Upper lobe of left lung (tissue), 6 donors: Measurements from ENCODE around the gene ZNF652. TPM values are rescaled to one million over a fixed set of nuclear protein-coding genes. Genes with fewer than 3 reads are reported as not detected.
"Not testable (repeated sequence)": the region's sequence is repeated elsewhere in the genome, so short reads cannot be mapped to it uniquely, and the experiment has no call there.

Experiments
- ATAC-seq, 2 donors: fragments of 200-7000 bp; cut with Tn5 transposase; one replicate each; pipeline ENCODE4 v1.9.1; 2022; ENCODE audit warnings: mild to moderate bottlenecking in 2 of 2, moderate library complexity in 2 of 2; ENCODE audit not compliant: low FRiP score in 2 of 2
- DNase-seq, 2 donors: peaks; one replicate each; pipeline ENCODE4 v3.0.0-alpha.2; 2019 to 2020
- H3K27ac ChIP-seq, 4 donors: fragments of 200-600 bp; sonication (generic); one replicate each; pipeline ENCODE4 v1.5.1; 2016 to 2019
- H3K27me3 ChIP-seq, 4 donors: fragments of 200-600 bp; sonication (generic); one replicate each; pipeline ENCODE4 v1.5.1; 2017 to 2019
- H3K36me3 ChIP-seq, 4 donors: fragments of 200-600 bp; sonication (generic); one replicate each; pipeline ENCODE4 v1.5.1; 2016 to 2019
- H3K4me1 ChIP-seq, 4 donors: fragments of 200-600 bp; sonication (generic); one replicate each; pipeline ENCODE4 v1.5.1; 2018 to 2019
- H3K4me3 ChIP-seq, 4 donors: fragments of 200-600 bp; sonication (generic); one replicate each; pipeline ENCODE4 v1.5.1; 2017 to 2019; ENCODE audit warnings: mild to moderate bottlenecking in 2 of 4, moderate library complexity in 1 of 4
- H3K9me3 ChIP-seq, 4 donors: fragments of 200-600 bp; sonication (generic); one replicate each; pipeline ENCODE4 v1.5.1; 2018 to 2019
- CTCF ChIP-seq, 6 experiments: fragments of 450-650 bp in 4 of 6; fragments of 200-600 bp in 2 of 6; sonication (generic) in 2 of 6; IDR thresholded peaks; one replicate each; pipeline ENCODE4 v1.5.1; 2016 to 2019; ENCODE audit warnings: antibody characterized with exemption in 6 of 6
- EP300 ChIP-seq, 4 donors: sonication (generic); formaldehyde crosslinking; IDR thresholded peaks; one replicate each; pipeline ENCODE4 v1.5.1; 2017; ENCODE audit warnings: antibody characterized with exemption in 4 of 4, control low read depth in 2 of 4
- POLR2A ChIP-seq, 4 donors: fragments of 450-650 bp; IDR thresholded peaks; one replicate each; pipeline ENCODE4 v1.5.1; 2016 to 2017; ENCODE audit warnings: antibody characterized with exemption in 4 of 4, mild to moderate bottlenecking in 2 of 4
- POLR2AphosphoS5 ChIP-seq, 2 donors: sonication (generic); formaldehyde crosslinking; IDR thresholded peaks; one replicate each; pipeline ENCODE4 v1.5.1; 2017; ENCODE audit warnings: antibody characterized with exemption in 2 of 2
- WGBS, 2 donors: methylation state at CpG; one replicate each; pipeline ENCODE4 v1.1.5; 2017 to 2018; 5-methylcytosine and 5-hydroxymethylcytosine counted together
- total RNA-seq, 6 donors: library from RNA; depleted of rRNA in 4 of 6; stranded (reverse); fragments of >200 nt in 4 of 6; gene quantifications; one replicate each; pipeline versions ENCODE4 v1.1.0 to v1.2.1, GENCODE V29; 2016 to 2021
- donor health status: DM: no; HTN: no; CAD: no; lungs with moderate emphysema.
- donor health status: DM: no; HTN: yes; CAD: no; lungs with severe emphysema.

Gene ZNF652
- total RNA-seq, 6 donors from 2014 or later = 29.4 to 69.4 (median 41.5) TPM

- Histone ChIP-seq H3K4me3 (no peak overlapping the region), H3K27ac (no peak overlapping the region), H3K9me3 (no peaks in the 10 kb centered on the region), H3K36me3 (no peaks in the 10 kb centered on the region), H3K27me3 (no peaks in the 10 kb centered on the region), H3K4me1 (no peaks in the 10 kb centered on the region)
- no peak for TF ChIP-seq POLR2A (IDR thresholded peaks at IDR 0.05)
- TF ChIP-seq POLR2AphosphoS5 (IDR thresholded peaks at IDR 0.05) = no peak
- no peak for TF ChIP-seq EP300 (IDR thresholded peaks at IDR 0.05)
- no peak for TF ChIP-seq CTCF (IDR thresholded peaks at IDR 0.05)
- WGBS, 2 donors = 87 to 98% methylated on average over 4 of the region's 4 CpGs
- no peak for DNase-seq
- no peak for ATAC-seq
These were observed 81.1 kb downstream of the ZNF652 start for GRCh38 chr17:49280918-49281317.

GRCh38 chr17:49280061-49280460, 82.0 kb downstream of the ZNF652 start:
- H3K4me3 ChIP-seq = no peak overlapping the region
- H3K27me3 ChIP-seq = no peaks in the 10 kb centered on the region
- ATAC-seq (no peak), DNase-seq (peak in 1 of 2 donors; percentile 6)
- H3K9me3 ChIP-seq = no peaks in the 10 kb centered on the region
- TF ChIP-seq POLR2AphosphoS5 (IDR thresholded peaks at IDR 0.05) = no peak
- no peak for TF ChIP-seq POLR2A (IDR thresholded peaks at IDR 0.05)
- TF ChIP-seq EP300 (IDR thresholded peaks at IDR 0.05) = no peak
- H3K4me1 ChIP-seq = no peaks in the 10 kb centered on the region
- H3K36me3 ChIP-seq = no peaks in the 10 kb centered on the region
- WGBS, 2 donors = 85 to 93% methylated on average over 5 of the region's 5 CpGs
- H3K27ac ChIP-seq = no peak overlapping the region

- not testable (repeated sequence) for H3K36me3 ChIP-seq, H3K9me3 ChIP-seq, ATAC-seq, H3K4me3 ChIP-seq, H3K27me3 ChIP-seq, H3K4me1 ChIP-seq, H3K27ac ChIP-seq
- WGBS, 2 donors = 87 to 91% methylated on average over 11 of the region's 11 CpGs
- peak in 1 of 2 donors; percentile 6 for DNase-seq
These were observed 82.6 kb downstream of the ZNF652 start for GRCh38 chr17:49279263-49280015.

GRCh38 chr17:49278076-49278475, 84.0 kb downstream of the ZNF652 start:
- no peak for TF ChIP-seq POLR2A (IDR thresholded peaks at IDR 0.05)
- TF ChIP-seq EP300 (IDR thresholded peaks at IDR 0.05) = no peak
- TF ChIP-seq CTCF (IDR thresholded peaks at IDR 0.05) = no peak
- TF ChIP-seq POLR2AphosphoS5 (IDR thresholded peaks at IDR 0.05) = no peak
- 40 to 52% methylated on average over 3 of the region's 3 CpGs for WGBS, 2 donors
- DNase-seq (peak in 1 of 2 donors; percentile 12), ATAC-seq (no peak)
- H3K36me3 ChIP-seq = no peaks in the 10 kb centered on the region
- H3K27ac ChIP-seq = no peak overlapping the region
- no peaks in the 10 kb centered on the region for H3K4me1 ChIP-seq
- no peaks in the 10 kb centered on the region for H3K27me3 ChIP-seq
- no peaks in the 10 kb centered on the region for H3K9me3 ChIP-seq
- no peak overlapping the region for H3K4me3 ChIP-seq

GRCh38 chr17:49277638-49278037, 84.4 kb downstream of the ZNF652 start:
- DNase-seq (no peak), ATAC-seq (no peak)
- 90 to 92% methylated on average over 13 of the region's 13 CpGs for WGBS, 2 donors
- H3K9me3 ChIP-seq = no peaks in the 10 kb centered on the region
- H3K4me1 ChIP-seq = no peaks in the 10 kb centered on the region
- no peak overlapping the region for H3K4me3 ChIP-seq
- H3K27ac ChIP-seq = no peak overlapping the region
- H3K27me3 ChIP-seq = no peaks in the 10 kb centered on the region
- no peaks in the 10 kb centered on the region for H3K36me3 ChIP-seq
- no peak for TF ChIP-seq POLR2AphosphoS5 (IDR thresholded peaks at IDR 0.05)
- TF ChIP-seq EP300 (IDR thresholded peaks at IDR 0.05) = no peak
- TF ChIP-seq CTCF (IDR thresholded peaks at IDR 0.05) = no peak
- TF ChIP-seq POLR2A (IDR thresholded peaks at IDR 0.05) = no peak

GRCh38 chr17:49275981-49276380, 86.1 kb downstream of the ZNF652 start:
- H3K27ac ChIP-seq, H3K4me1 ChIP-seq, H3K9me3 ChIP-seq, DNase-seq, H3K4me3 ChIP-seq, H3K27me3 ChIP-seq, ATAC-seq, H3K36me3 ChIP-seq: not testable (repeated sequence)
- 90 to 96% methylated on average over 7 to 12 of the region's 12 CpGs for WGBS, 2 donors
